ENCODE results near the gene TPSD1. TPM values are rescaled to one million over a fixed set of nuclear protein-coding genes. Genes with fewer than 3 reads are reported as not detected.

The TPSD1 gene
- total RNA-seq, 3 donors from 2014 or later (not counting 1 experiment from before 2014, with no cell fraction given), result 3.2 TPM; not detected in 2

- no peaks in the 10 kb centered on the region for H3K9me3 ChIP-seq (ENCODE audit: control insufficient read depth, insufficient read depth, low read length)
- no peak for DNase-seq
- TF ChIP-seq CTCF (IDR thresholded peaks at IDR 0.05), result no peak
- no peaks in the 10 kb centered on the region for H3K36me3 ChIP-seq (ENCODE audit: control insufficient read depth, insufficient read depth, low read length)
- H3K27ac ChIP-seq (ENCODE audit: low read length), result no peak overlapping the region
- no peak for ATAC-seq
- Mint-ChIP-seq H3K4me3 (no peak overlapping the region), H3K9me3 (no peaks in the 10 kb centered on the region), H3K36me3 (no peaks in the 10 kb centered on the region), H3K4me1 (no peaks in the 10 kb centered on the region), H3K27ac (no peak overlapping the region), H3K27me3 (ENCODE audit: low read depth in 2 of 2) (peaks cover 0 to 9% of the 10 kb centered on the region in 2 donors)
- peaks cover 5% of the 10 kb centered on the region for H3K4me1 ChIP-seq (ENCODE audit: control insufficient read depth, insufficient read depth, low read length)
- H3K27me3 ChIP-seq (ENCODE audit: control insufficient read depth, insufficient read depth, low read length), result no peaks in the 10 kb centered on the region
- H3K4me3 ChIP-seq (ENCODE audit: low read length), result no peak overlapping the region
- 57% methylated on average over 15 of the region's 17 CpGs for WGBS (ENCODE audit: insufficient coverage)
- intact Hi-C loops (cut with micrococcal nuclease), result no loop called here
Observed at GRCh38 chr16:1282324-1282973, 26.6 kb downstream of the TPSD1 start.

DNA sequence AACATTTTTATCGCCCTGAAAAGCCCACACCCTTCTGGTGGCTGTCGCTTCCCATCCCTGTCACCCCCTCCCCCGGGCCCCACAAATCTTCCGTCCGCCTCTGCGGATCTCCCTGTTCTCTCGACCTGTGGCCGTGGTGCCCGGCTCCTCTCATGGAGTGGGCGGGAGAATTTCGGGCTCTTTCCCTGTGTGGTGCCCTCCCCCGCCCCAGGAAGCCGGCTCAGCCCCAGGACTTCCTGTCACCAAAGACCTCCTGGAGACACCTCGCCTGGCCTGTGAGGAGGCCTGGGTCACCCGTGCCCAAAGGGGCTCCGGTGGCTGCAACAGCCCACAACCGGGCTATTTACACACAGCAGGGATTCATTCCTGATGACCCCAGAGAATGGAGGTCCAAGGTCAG is 27.4 kb downstream of the TPSD1 start:
- Histone ChIP-seq H3K9me3 (ENCODE audit: control insufficient read depth, insufficient read depth, low read length) (no peaks in the 10 kb centered on the region), H3K4me3 (ENCODE audit: low read length) (no peak overlapping the region), H3K27me3 (ENCODE audit: control insufficient read depth, insufficient read depth, low read length) (no peaks in the 10 kb centered on the region), H3K4me1 (ENCODE audit: control insufficient read depth, insufficient read depth, low read length) (peaks cover 5% of the 10 kb centered on the region), H3K36me3 (ENCODE audit: control insufficient read depth, insufficient read depth, low read length) (no peaks in the 10 kb centered on the region), H3K27ac (ENCODE audit: low read length) (no peak overlapping the region)
- no peaks in the 10 kb centered on the region for H3K36me3 Mint-ChIP-seq
- H3K4me3 Mint-ChIP-seq, result no peak overlapping the region
- no peak for DNase-seq
- no peaks in the 10 kb centered on the region for H3K4me1 Mint-ChIP-seq
- ATAC-seq, result no peak
- H3K27me3 Mint-ChIP-seq (ENCODE audit: low read depth in 2 of 2), result peaks cover 8 to 12% of the 10 kb centered on the region in 2 donors
- 51% methylated on average over 17 of the region's 17 CpGs for WGBS (ENCODE audit: insufficient coverage)
- no peak for TF ChIP-seq CTCF (IDR thresholded peaks at IDR 0.05)
- H3K27ac Mint-ChIP-seq, result no peak overlapping the region
- no peaks in the 10 kb centered on the region for H3K9me3 Mint-ChIP-seq
- intact Hi-C loops (cut with micrococcal nuclease), result no loop called here

DNA sequence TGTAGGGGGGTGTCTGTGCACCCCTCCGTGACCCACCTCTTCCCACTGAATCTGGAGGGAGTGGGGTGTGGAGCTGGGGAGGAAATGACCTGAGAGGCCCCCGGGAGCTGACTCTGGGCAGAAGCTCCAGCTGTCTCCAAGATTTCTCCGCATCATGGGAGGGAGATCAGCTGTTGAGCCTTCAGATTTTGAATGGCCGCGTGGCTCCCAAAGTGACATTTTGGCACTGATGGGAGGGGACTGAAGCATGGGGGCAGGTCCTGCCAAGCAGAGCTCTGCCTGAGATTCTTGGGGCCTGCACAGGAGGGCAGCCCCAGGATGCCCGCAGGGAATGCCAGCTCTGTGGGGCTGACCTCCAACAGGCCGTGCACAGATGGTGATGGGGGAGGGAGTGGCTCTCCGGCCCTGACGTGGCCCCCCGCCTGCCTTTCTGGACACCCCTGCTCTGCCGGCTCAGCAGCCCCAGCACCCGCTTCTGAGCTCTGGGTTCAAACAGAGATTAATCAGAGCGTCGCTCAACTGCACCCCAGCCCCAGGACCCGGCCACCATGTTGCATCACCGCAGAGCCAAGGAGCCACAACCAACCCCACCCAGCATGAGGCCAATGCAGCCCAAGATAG is 28.2 kb downstream of the TPSD1 start:
- H3K9me3 ChIP-seq (ENCODE audit: control insufficient read depth, insufficient read depth, low read length), result no peaks in the 10 kb centered on the region
- Mint-ChIP-seq H3K4me1 (no peaks in the 10 kb centered on the region), H3K27ac (no peak overlapping the region), H3K36me3 (no peaks in the 10 kb centered on the region), H3K9me3 (no peaks in the 10 kb centered on the region), H3K4me3 (no peak overlapping the region), H3K27me3 (ENCODE audit: low read depth in 2 of 2) (peaks cover 9 to 12% of the 10 kb centered on the region in 2 donors)
- WGBS (ENCODE audit: insufficient coverage), result 91% methylated on average over 15 of the region's 16 CpGs
- DNase-seq (no peak), ATAC-seq (no peak)
- intact Hi-C loops (cut with micrococcal nuclease), result no loop called here
- H3K27ac ChIP-seq (ENCODE audit: low read length), result no peak overlapping the region
- no peak for TF ChIP-seq CTCF (IDR thresholded peaks at IDR 0.05)
- peaks cover 2% of the 10 kb centered on the region for H3K27me3 ChIP-seq (ENCODE audit: control insufficient read depth, insufficient read depth, low read length)
- no peaks in the 10 kb centered on the region for H3K36me3 ChIP-seq (ENCODE audit: control insufficient read depth, insufficient read depth, low read length)
- H3K4me3 ChIP-seq (ENCODE audit: low read length), result no peak overlapping the region
- peaks cover 5% of the 10 kb centered on the region for H3K4me1 ChIP-seq (ENCODE audit: control insufficient read depth, insufficient read depth, low read length)
